Lower leg skin (tissue), 3 donors: Measurements from ENCODE around the gene NPS.

ENCODE experiments used
- CTCF ChIP-seq, 3 donors: fragments of 450-650 bp; IDR thresholded peaks; one replicate each; pipeline ENCODE4 v1.5.1; 2016; ENCODE audit warnings: antibody characterized with exemption in 3 of 3, mild to moderate bottlenecking in 3 of 3, moderate library complexity in 2 of 3
- POLR2A ChIP-seq, 2 donors: fragments of 450-650 bp; IDR thresholded peaks; one replicate each; pipeline ENCODE4 v1.6.1; 2016 to 2017; ENCODE audit warnings: antibody characterized with exemption in 2 of 2, mild to moderate bottlenecking in 1 of 2, moderate library complexity in 1 of 2

- TF ChIP-seq CTCF (IDR thresholded peaks at IDR 0.05) (no peak), POLR2A (IDR thresholded peaks at IDR 0.05) (no peak)
Measured at GRCh38 chr10:127523476-127523875, 25.6 kb upstream of the NPS start.
